SKM-1 treated with dmso at 0.1 percent for 144 hours (cell line): ENCODE data around the gene RNF41.

Experiments
- DNase-seq: peaks from one replicate; lab custom pipeline; 2025; ENCODE audit not compliant: unreplicated experiment; lab: John Stamatoyannopoulos, UW

RNF41 gene

GRCh38 chr12:56154246-56154771 is 67.4 kb downstream of the RNF41 start:
- no peak for DNase-seq

- DNase-seq = no peak
These were observed 68.0 kb downstream of the RNF41 start for GRCh38 chr12:56153678-56154065.

- no peak for DNase-seq
These were observed 68.7 kb downstream of the RNF41 start for GRCh38 chr12:56152756-56153677.
